ENCODE data around the gene C11orf52.

The C11orf52 gene

GRCh38 chr11:111871693-111872161, 47.0 kb upstream of the C11orf52 start:
- H2AK5ac ChIP-seq (ENCODE audit: low read length), result no peak overlapping the region
- H2BK12ac ChIP-seq (ENCODE audit: low read length), result no peak overlapping the region
- H3K9ac ChIP-seq (ENCODE audit: low read length), result peak overlapping the region; percentile 70
- no peak overlapping the region for H2BK5ac ChIP-seq (ENCODE audit: low read depth, low read length, poor library complexity)
- no peaks in the 10 kb centered on the region for H3K4me1 ChIP-seq (ENCODE audit: control insufficient read depth in 1 of 2, insufficient read depth in 2 of 2, low read length in 2 of 2)
- no peak overlapping the region for H2BK120ac ChIP-seq (ENCODE audit: insufficient read depth, low read length, poor library complexity)
- H4K12ac ChIP-seq (ENCODE audit: low read depth, low read length), result no peak overlapping the region
- no peaks in the 10 kb centered on the region for H3K9me3 ChIP-seq (ENCODE audit: insufficient read depth, low read depth, low read length)
- H2AFZ ChIP-seq (ENCODE audit: insufficient read depth, low read length, poor library complexity), result peak overlapping the region; percentile 55
- peak overlapping the region; percentile 99 for H4K8ac ChIP-seq (ENCODE audit: low read depth, low read length)
- no CpG with 5 or more reads among the region's 5 CpGs for whole genome bisulfite sequencing (ENCODE audit: extremely low coverage, insufficient coverage, insufficient read length)
- H3K4ac ChIP-seq (ENCODE audit: low read depth, low read length), result no peak overlapping the region
- no peak overlapping the region for H3K14ac ChIP-seq (ENCODE audit: low read length)
- H3K4me3 ChIP-seq (ENCODE audit: low read depth, low read length), result peak overlapping the region; percentile 96
- no peak overlapping the region for H4K91ac ChIP-seq (ENCODE audit: low read depth, low read length)
- peaks cover 2 to 3% of the 10 kb centered on the region in 2 experiments for H3K36me3 ChIP-seq (ENCODE audit: control insufficient read depth in 1 of 2, insufficient read depth in 2 of 2, low read length in 2 of 2)
- DNase-seq, result no peak
- H3K4me2 ChIP-seq (ENCODE audit: low read length), result peak overlapping the region; percentile 65
- peaks cover 8% of the 10 kb centered on the region for H3K79me1 ChIP-seq (ENCODE audit: low read length)
- no peak overlapping the region for H3K23ac ChIP-seq (ENCODE audit: low read length)
- H3K27me3 ChIP-seq (ENCODE audit: insufficient read depth, low read length), result no peaks in the 10 kb centered on the region
- H3K18ac ChIP-seq (ENCODE audit: low read length), result no peak overlapping the region
- peaks cover 4% of the 10 kb centered on the region for H3K79me2 ChIP-seq (ENCODE audit: control insufficient read depth, insufficient read depth, low read length, poor library complexity)
- no peak overlapping the region for H3K27ac ChIP-seq (ENCODE audit: low read depth, low read length)

DNA sequence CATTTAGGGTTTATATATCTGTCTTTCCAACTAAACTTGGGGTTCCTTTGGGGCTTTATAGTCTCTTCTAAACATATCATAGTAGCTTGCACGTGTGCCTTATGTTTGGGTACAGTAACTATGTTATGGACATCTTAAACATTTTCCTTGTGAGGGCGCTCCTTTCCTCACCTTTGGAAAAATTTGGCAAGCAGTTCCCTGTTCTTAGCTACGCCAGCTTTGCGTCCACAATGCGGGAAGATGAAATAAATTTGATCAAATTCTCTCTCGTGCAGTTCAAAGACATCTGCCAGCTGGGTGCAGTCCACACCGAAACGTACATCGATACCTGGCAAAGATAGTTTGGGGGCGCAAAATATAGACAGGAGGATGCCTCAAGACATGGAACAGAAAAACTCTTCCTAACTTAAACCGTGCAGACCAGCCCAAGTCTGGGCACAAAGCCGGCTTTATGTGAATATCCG, 40.3 kb upstream of the C11orf52 start:
- Histone ChIP-seq H3K36me3 (ENCODE audit: control insufficient read depth in 1 of 2, insufficient read depth in 2 of 2, low read length in 2 of 2) (no peaks in the 10 kb centered on the region), H3K9ac (ENCODE audit: low read length) (peak overlapping the region; percentile 42), H3K4ac (ENCODE audit: low read depth, low read length) (no peak overlapping the region), H2AFZ (ENCODE audit: insufficient read depth, low read length, poor library complexity) (peak overlapping the region; percentile 84), H3K14ac (ENCODE audit: low read length) (peak overlapping the region; percentile 25), H3K4me3 (ENCODE audit: low read depth, low read length) (peak overlapping the region; percentile 71), H3K27me3 (ENCODE audit: insufficient read depth, low read length) (no peaks in the 10 kb centered on the region), H3K18ac (ENCODE audit: low read length) (peak overlapping the region; percentile 12), H4K12ac (ENCODE audit: low read depth, low read length) (peak overlapping the region; percentile 14), H3K79me1 (ENCODE audit: low read length) (peaks cover 6% of the 10 kb centered on the region), H3K4me1 (ENCODE audit: control insufficient read depth in 1 of 2, insufficient read depth in 2 of 2, low read length in 2 of 2) (peaks cover 3 to 4% of the 10 kb centered on the region in 2 experiments), H3K79me2 (ENCODE audit: control insufficient read depth, insufficient read depth, low read length, poor library complexity) (no peaks in the 10 kb centered on the region), H2BK12ac (ENCODE audit: low read length) (no peak overlapping the region), H3K23ac (ENCODE audit: low read length) (no peak overlapping the region), H2AK5ac (ENCODE audit: low read length) (no peak overlapping the region), H2BK120ac (ENCODE audit: insufficient read depth, low read length, poor library complexity) (peak overlapping the region; percentile 10), H3K4me2 (ENCODE audit: low read length) (peak overlapping the region; percentile 87), H4K91ac (ENCODE audit: low read depth, low read length) (peak overlapping the region; percentile 40), H3K9me3 (ENCODE audit: insufficient read depth, low read depth, low read length) (no peaks in the 10 kb centered on the region), H2BK5ac (ENCODE audit: low read depth, low read length, poor library complexity) (no peak overlapping the region), H3K27ac (ENCODE audit: low read depth, low read length) (peak overlapping the region; percentile 37), H4K8ac (ENCODE audit: low read depth, low read length) (peak overlapping the region; percentile 36)
- peak; percentile 36 to 57 for DNase-seq
- whole genome bisulfite sequencing (ENCODE audit: extremely low coverage, insufficient coverage, insufficient read length), result no CpG with 5 or more reads among the region's 13 CpGs

GRCh38 chr11:111878849-111879636, 39.7 kb upstream of the C11orf52 start, which contains the start of the genes CFAP68 and FDXACB1:
Gene CFAP68 (plus strand): TSS chr11:111879541. CDS start chr11:111879561, 20 bp downstream.
Gene FDXACB1 (minus strand): TSS chr11:111879165. CDS start chr11:111879132, 33 bp downstream.
- H3K23ac ChIP-seq (ENCODE audit: low read length), result no peak within 1 kb of the TSS
- no peaks in the 10 kb centered on the region for H3K9me3 ChIP-seq (ENCODE audit: insufficient read depth, low read depth, low read length)
- peaks cover 3 to 4% of the 10 kb centered on the region in 2 experiments for H3K4me1 ChIP-seq (ENCODE audit: control insufficient read depth in 1 of 2, insufficient read depth in 2 of 2, low read length in 2 of 2)
- peak within 1 kb of the TSS; percentile 87 for H3K27ac ChIP-seq (ENCODE audit: low read depth, low read length)
- peak within 1 kb of the TSS; percentile 72 for H4K12ac ChIP-seq (ENCODE audit: low read depth, low read length)
- no CpG with 5 or more reads among the region's 55 CpGs for WGBS (ENCODE audit: extremely low coverage, insufficient coverage, insufficient read length)
- peak within 1 kb of the TSS; percentile 71 for H3K4me3 ChIP-seq (ENCODE audit: low read depth, low read length)
- H3K79me1 ChIP-seq (ENCODE audit: low read length), result peaks cover 6% of the 10 kb centered on the region
- peak within 1 kb of the TSS; percentile 76 for H3K18ac ChIP-seq (ENCODE audit: low read length)
- H2AK5ac ChIP-seq (ENCODE audit: low read length), result peak within 1 kb of the TSS; percentile 20
- H3K14ac ChIP-seq (ENCODE audit: low read length), result peak within 1 kb of the TSS; percentile 58
- H3K4me2 ChIP-seq (ENCODE audit: low read length), result peak within 1 kb of the TSS; percentile 87
- H3K27me3 ChIP-seq (ENCODE audit: insufficient read depth, low read length), result no peaks in the 10 kb centered on the region
- peak within 1 kb of the TSS; percentile 86 for H4K8ac ChIP-seq (ENCODE audit: low read depth, low read length)
- no peaks in the 10 kb centered on the region for H3K79me2 ChIP-seq (ENCODE audit: control insufficient read depth, insufficient read depth, low read length, poor library complexity)
- peak; percentile 98 to 99 for DNase-seq
- peak within 1 kb of the TSS; percentile 42 for H3K9ac ChIP-seq (ENCODE audit: low read length)
- H2AFZ ChIP-seq (ENCODE audit: insufficient read depth, low read length, poor library complexity), result peak within 1 kb of the TSS; percentile 84
- H3K36me3 ChIP-seq (ENCODE audit: control insufficient read depth in 1 of 2, insufficient read depth in 2 of 2, low read length in 2 of 2), result no peaks in the 10 kb centered on the region
- H2BK5ac ChIP-seq (ENCODE audit: low read depth, low read length, poor library complexity), result peak within 1 kb of the TSS; percentile 74
- H2BK12ac ChIP-seq (ENCODE audit: low read length), result no peak within 1 kb of the TSS
- H2BK120ac ChIP-seq (ENCODE audit: insufficient read depth, low read length, poor library complexity), result peak within 1 kb of the TSS; percentile 65
- H3K4ac ChIP-seq (ENCODE audit: low read depth, low read length), result peak within 1 kb of the TSS; percentile 28
- peak within 1 kb of the TSS; percentile 82 for H4K91ac ChIP-seq (ENCODE audit: low read depth, low read length)

GRCh38 chr11:111879637-111879960, 39.1 kb upstream of the C11orf52 start:
- peak overlapping the region; percentile 47 for H2AFZ ChIP-seq (ENCODE audit: insufficient read depth, low read length, poor library complexity)
- H3K79me1 ChIP-seq (ENCODE audit: low read length), result peaks cover 6% of the 10 kb centered on the region
- H3K27ac ChIP-seq (ENCODE audit: low read depth, low read length), result peak overlapping the region; percentile 87
- H3K9ac ChIP-seq (ENCODE audit: low read length), result peak overlapping the region; percentile 9
- peak overlapping the region; percentile 82 for H4K91ac ChIP-seq (ENCODE audit: low read depth, low read length)
- H3K27me3 ChIP-seq (ENCODE audit: insufficient read depth, low read length), result no peaks in the 10 kb centered on the region
- H2BK12ac ChIP-seq (ENCODE audit: low read length), result no peak overlapping the region
- H2BK120ac ChIP-seq (ENCODE audit: insufficient read depth, low read length, poor library complexity), result peak overlapping the region; percentile 65
- peak overlapping the region; percentile 47 for H4K12ac ChIP-seq (ENCODE audit: low read depth, low read length)
- peak overlapping the region; percentile 74 for H2BK5ac ChIP-seq (ENCODE audit: low read depth, low read length, poor library complexity)
- H3K36me3 ChIP-seq (ENCODE audit: control insufficient read depth in 1 of 2, insufficient read depth in 2 of 2, low read length in 2 of 2), result no peaks in the 10 kb centered on the region
- H2AK5ac ChIP-seq (ENCODE audit: low read length), result peak overlapping the region; percentile 20
- peak overlapping the region; percentile 86 for H4K8ac ChIP-seq (ENCODE audit: low read depth, low read length)
- H3K14ac ChIP-seq (ENCODE audit: low read length), result peak overlapping the region; percentile 56
- peak overlapping the region; percentile 28 for H3K4ac ChIP-seq (ENCODE audit: low read depth, low read length)
- no peak overlapping the region for H3K23ac ChIP-seq (ENCODE audit: low read length)
- WGBS (ENCODE audit: extremely low coverage, insufficient coverage, insufficient read length), result no CpG with 5 or more reads among the region's 6 CpGs
- H3K18ac ChIP-seq (ENCODE audit: low read length), result peak overlapping the region; percentile 13
- H3K9me3 ChIP-seq (ENCODE audit: insufficient read depth, low read depth, low read length), result no peaks in the 10 kb centered on the region
- peak overlapping the region; percentile 87 for H3K4me2 ChIP-seq (ENCODE audit: low read length)
- H3K4me3 ChIP-seq (ENCODE audit: low read depth, low read length), result no peak overlapping the region
- no peaks in the 10 kb centered on the region for H3K79me2 ChIP-seq (ENCODE audit: control insufficient read depth, insufficient read depth, low read length, poor library complexity)
- peaks cover 3 to 4% of the 10 kb centered on the region in 2 experiments for H3K4me1 ChIP-seq (ENCODE audit: control insufficient read depth in 1 of 2, insufficient read depth in 2 of 2, low read length in 2 of 2)
- DNase-seq, result no peak

Data from trophoblast cell (in vitro differentiated cells and primary cell).